Endothelial cell of umbilical vein (primary cell): ENCODE data around the gene JAML. TPM values are rescaled to one million over a fixed set of nuclear protein-coding genes. Genes with fewer than 3 reads are reported as not detected.

ENCODE experiments used
- BruUV-seq: library from RNA; stranded (reverse); fragments of 400-500 nt; replicated peaks from 2 replicates; lab custom pipeline; 2021; lab: Mats Ljungman, UMichigan
- CTCF ChIA-PET: fragments of 300-600, 350-600 bp; sonication (Branson Sonifier 250); formaldehyde crosslinking; loops from one replicate; lab custom pipeline; 2021; ENCODE audit warnings: antibody characterized with exemption, inconsistent platforms; lab: Charles Lee
- POLR2A ChIA-PET: fragments of 300-600, 350-600 bp; sonication (Branson Sonifier 250); formaldehyde crosslinking; loops from one replicate; lab custom pipeline; 2021; ENCODE audit warnings: antibody characterized with exemption, inconsistent platforms; lab: Charles Lee
- DNase-seq: peaks from one replicate; pipeline ENCODE4 v3.0.0-alpha.2; 2011; ENCODE audit warnings: low read depth, low spot score
- FAIRE-seq: peaks from 2 replicates; lab custom pipeline; 2011; peaks lifted over from hg19 to GRCh38; lab: Jason Lieb, UNC
- H2AFZ ChIP-seq: 2 replicates; pipeline ENCODE4 v1.6.0; 2012; ENCODE audit warnings: low read depth, low read length, control low read depth, inconsistent platforms
- H3K27ac ChIP-seq: 2 replicates; pipeline ENCODE4 v1.5.1; 2011; ENCODE audit warnings: low read depth, mild to moderate bottlenecking, control low read depth, low read length, moderate library complexity; ENCODE audit not compliant: insufficient read depth
- H3K27me3 ChIP-seq, 2 experiments: 2 replicates each; pipeline versions ENCODE4 v1.6.0 to v1.6.1; 2011; ENCODE audit warnings: low read length in 2 of 2, mixed read lengths in 1 of 2; ENCODE audit not compliant: control insufficient read depth in 2 of 2, insufficient read depth in 2 of 2
- H3K36me3 ChIP-seq, 2 experiments: 2 replicates in 1 of 2; 3 replicates in 1 of 2; pipeline ENCODE4 v1.5.1; 2011; ENCODE audit warnings: low read length in 2 of 2, mild to moderate bottlenecking in 1 of 2, moderate library complexity in 1 of 2; ENCODE audit not compliant: control insufficient read depth in 2 of 2, insufficient read depth in 2 of 2; ENCODE audit errors: extremely low read depth in 1 of 2
- H3K4me1 ChIP-seq: 3 replicates; pipeline ENCODE4 v1.5.1; 2011; ENCODE audit warnings: mild to moderate bottlenecking, low read length; ENCODE audit not compliant: control insufficient read depth, insufficient read depth; ENCODE audit errors: extremely low read depth
- H3K4me2 ChIP-seq: 2 replicates; pipeline ENCODE4 v1.6.1; 2011; ENCODE audit warnings: low read length, control low read depth, mixed read lengths; ENCODE audit not compliant: insufficient read depth
- H3K4me3 ChIP-seq, 3 experiments: fragments of 200-600 bp in 1 of 3; sonication (generic), shearing (Covaris generic) in 1 of 3; replicated peaks in 1 of 3; 2 replicates each; pipeline ENCODE4 v1.5.1; 2011 to 2016; ENCODE audit warnings: control low read depth in 3 of 3, low read length in 3 of 3, mild to moderate bottlenecking in 2 of 3, inconsistent platforms in 1 of 3, low read depth in 1 of 3, moderate library complexity in 1 of 3; ENCODE audit not compliant: insufficient read depth in 1 of 3
- H3K79me2 ChIP-seq: 2 replicates; pipeline ENCODE4 v1.6.0; 2012; ENCODE audit warnings: low read length, inconsistent platforms; ENCODE audit not compliant: control insufficient read depth, insufficient read depth
- H3K9ac ChIP-seq: replicated peaks from 2 replicates; pipeline ENCODE3; 2011; ENCODE audit warnings: low read length, control low read depth; ENCODE audit not compliant: insufficient read depth; ENCODE audit errors: extremely low read depth
- H3K9me1 ChIP-seq: replicated peaks from 3 replicates; pipeline ENCODE4 v1.6.0; 2011; ENCODE audit warnings: mild to moderate bottlenecking, low read length; ENCODE audit not compliant: control insufficient read depth, insufficient read depth; ENCODE audit errors: extremely low read depth
- H3K9me3 ChIP-seq: replicated peaks from 2 replicates; pipeline ENCODE4 v1.5.1; 2012; ENCODE audit warnings: low read length, inconsistent platforms; ENCODE audit not compliant: control insufficient read depth, insufficient read depth
- H4K20me1 ChIP-seq: replicated peaks from 2 replicates; pipeline ENCODE3; 2011; ENCODE audit warnings: mild to moderate bottlenecking, low read length; ENCODE audit not compliant: control insufficient read depth, insufficient read depth; ENCODE audit errors: extremely low read depth
- EZH2 ChIP-seq: IDR thresholded peaks from 2 replicates; pipeline ENCODE4 v1.6.1; 2012; ENCODE audit warnings: borderline replicate concordance, low read depth, mild to moderate bottlenecking, moderate library complexity, low read length, inconsistent platforms; ENCODE audit not compliant: severe bottlenecking
- FOS ChIP-seq: IDR thresholded peaks from 2 replicates; pipeline ENCODE4 v1.6.1; 2011; ENCODE audit warnings: mild to moderate bottlenecking, low read length, moderate library complexity, borderline replicate concordance; ENCODE audit not compliant: insufficient read depth
- GATA2 ChIP-seq: IDR thresholded peaks from 2 replicates; pipeline ENCODE4 v1.7.0; 2011; ENCODE audit warnings: low read depth, mild to moderate bottlenecking, moderate library complexity, mixed read lengths, low read length; ENCODE audit not compliant: insufficient read length, insufficient read depth
- JUN ChIP-seq: IDR thresholded peaks from 2 replicates; pipeline ENCODE4 v1.6.1; 2011; ENCODE audit warnings: borderline replicate concordance, low read depth; ENCODE audit not compliant: insufficient read length, insufficient read depth
- MYC ChIP-seq: IDR thresholded peaks from one replicate; pipeline ENCODE4 v1.6.1; 2011; ENCODE audit warnings: mild to moderate bottlenecking, low read depth, low read length
- POLR2A ChIP-seq: IDR thresholded peaks from 2 replicates; pipeline ENCODE4 v1.6.1; 2012; ENCODE audit warnings: low read depth, mild to moderate bottlenecking, control low read depth, low read length
- POLR2AphosphoS5 ChIP-seq: IDR thresholded peaks from 2 replicates; pipeline ENCODE4 v1.6.1; 2012; ENCODE audit warnings: low read depth, mild to moderate bottlenecking, control low read depth, low read length, moderate library complexity; ENCODE audit not compliant: insufficient read depth
- dilution Hi-C: fragments of 300-500 bp; cut with MboI; formaldehyde crosslinking; loops from one replicate; pipeline ENCODE4 v1.15.0; 2019; ENCODE audit warnings: low sequenced_read_pairs; ENCODE audit not compliant: extremely low pct_ligation_motif_present
- intact Hi-C: fragments of 100-400 bp; cut with micrococcal nuclease; formaldehyde crosslinking; loops from one replicate; pipeline ENCODE4 v1.10.0; 2022
- polyA plus RNA-seq, 4 experiments: library from polyadenylated mRNA; depleted of rRNA in 3 of 4; stranded (reverse) in 3 of 4; unstranded in 1 of 4; fragments of >200 nt; gene quantifications; 2 replicates each; pipeline versions ENCODE4 v1.2.1 to v1.2.3, GENCODE V29; 2011 to 2012; ENCODE audit warnings: missing spikeins in 1 of 4
- total RNA-seq: library from RNA; stranded (reverse); gene quantifications from 2 replicates; pipeline ENCODE4 v1.2.3, GENCODE V29; 2021
- TF ChIP-seq, protein P1 (sequence below), 2 donors: IDR thresholded peaks; 1 replicate in 1 of 2; 2 replicates in 1 of 2; pipeline ENCODE4 v1.5.1; 2011; ENCODE audit warnings: low read length in 2 of 2, mild to moderate bottlenecking in 2 of 2, moderate library complexity in 2 of 2, control low read depth in 1 of 2, inconsistent platforms in 1 of 2, low read depth in 1 of 2; ENCODE audit not compliant: insufficient read depth in 1 of 2; ENCODE audit errors: extremely low read depth in 1 of 2
- TF ChIP-seq, protein P2 (sequence below): IDR thresholded peaks from 2 replicates; pipeline ENCODE4 v1.6.1; 2011; ENCODE audit not compliant: insufficient read depth, insufficient read length

JAML gene
- total and polyA plus RNA-seq, 2 donors (not counting 3 experiments of a cell fraction or from before 2014, with no cell fraction given): 0.04 to 0.35 TPM

DNA sequence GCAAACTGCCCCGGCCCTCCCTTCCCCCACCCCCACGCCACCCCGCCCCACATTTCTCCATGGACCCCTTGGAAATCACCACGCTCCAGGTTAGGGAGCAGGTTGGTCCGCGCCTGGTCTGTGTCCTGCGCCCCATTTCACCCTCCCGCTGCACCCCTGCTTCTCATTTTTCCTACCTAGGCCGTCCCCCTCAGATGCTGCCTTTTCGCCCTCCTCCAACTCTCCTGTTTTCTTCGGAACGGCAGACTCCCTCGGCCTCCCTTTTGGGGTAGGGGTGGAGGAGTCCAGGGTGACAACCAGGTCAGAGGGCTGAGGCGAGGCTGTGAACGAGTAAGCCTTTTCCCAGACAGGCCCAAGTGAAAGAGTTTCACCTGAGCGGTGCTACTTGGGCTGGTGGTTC lies 71.3 kb downstream of the JAML start:
- no peak overlapping the region for H3K4me2 ChIP-seq
- intact Hi-C loops (no loop called here), dilution Hi-C loops (no loop called here)
- peaks cover 81 to 83% of the 10 kb centered on the region in 2 experiments for H3K27me3 ChIP-seq
- FAIRE-seq (no peak), DNase-seq (no peak)
- ChIA-PET POLR2A (no interaction called here), CTCF (interaction anchor here (1.4 to 2.3 kb wide), 2 partner anchors 9 to 18 kb away, joined by 3 to 19 read pairs; no protein-coding TSS in a partner anchor)
- peaks cover 3% of the 10 kb centered on the region for H3K4me1 ChIP-seq
- H3K9me3 ChIP-seq: no peaks in the 10 kb centered on the region
- H3K79me2 ChIP-seq: no peaks in the 10 kb centered on the region
- TF ChIP-seq POLR2A: no peak
- TF ChIP-seq JUN: no peak
- TF ChIP-seq FOS: no peak
- no peak for TF ChIP-seq EZH2
- TF ChIP-seq, protein P1, sequence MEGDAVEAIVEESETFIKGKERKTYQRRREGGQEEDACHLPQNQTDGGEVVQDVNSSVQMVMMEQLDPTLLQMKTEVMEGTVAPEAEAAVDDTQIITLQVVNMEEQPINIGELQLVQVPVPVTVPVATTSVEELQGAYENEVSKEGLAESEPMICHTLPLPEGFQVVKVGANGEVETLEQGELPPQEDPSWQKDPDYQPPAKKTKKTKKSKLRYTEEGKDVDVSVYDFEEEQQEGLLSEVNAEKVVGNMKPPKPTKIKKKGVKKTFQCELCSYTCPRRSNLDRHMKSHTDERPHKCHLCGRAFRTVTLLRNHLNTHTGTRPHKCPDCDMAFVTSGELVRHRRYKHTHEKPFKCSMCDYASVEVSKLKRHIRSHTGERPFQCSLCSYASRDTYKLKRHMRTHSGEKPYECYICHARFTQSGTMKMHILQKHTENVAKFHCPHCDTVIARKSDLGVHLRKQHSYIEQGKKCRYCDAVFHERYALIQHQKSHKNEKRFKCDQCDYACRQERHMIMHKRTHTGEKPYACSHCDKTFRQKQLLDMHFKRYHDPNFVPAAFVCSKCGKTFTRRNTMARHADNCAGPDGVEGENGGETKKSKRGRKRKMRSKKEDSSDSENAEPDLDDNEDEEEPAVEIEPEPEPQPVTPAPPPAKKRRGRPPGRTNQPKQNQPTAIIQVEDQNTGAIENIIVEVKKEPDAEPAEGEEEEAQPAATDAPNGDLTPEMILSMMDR (IDR thresholded peaks at IDR 0.05; ENCODE audit: extremely low read depth in 1 of 2, insufficient read depth in 1 of 2, low read depth in 1 of 2, low read length in 2 of 2): no peak
- TF ChIP-seq, protein P2, sequence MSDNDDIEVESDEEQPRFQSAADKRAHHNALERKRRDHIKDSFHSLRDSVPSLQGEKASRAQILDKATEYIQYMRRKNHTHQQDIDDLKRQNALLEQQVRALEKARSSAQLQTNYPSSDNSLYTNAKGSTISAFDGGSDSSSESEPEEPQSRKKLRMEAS: no peak
- TF ChIP-seq GATA2: no peak
- TF ChIP-seq POLR2AphosphoS5: no peak
- no peak for TF ChIP-seq MYC
- no peaks in the 10 kb centered on the region for H3K9me1 ChIP-seq
- no peaks in the 10 kb centered on the region for H4K20me1 ChIP-seq
- BruUV-seq: no TSS peak
- no peak overlapping the region for H2AFZ ChIP-seq
- H3K36me3 ChIP-seq: no peaks in the 10 kb centered on the region
- no peak overlapping the region for H3K4me3 ChIP-seq
- H3K9ac ChIP-seq: no peak overlapping the region
- H3K27ac ChIP-seq: no peak overlapping the region
